ENCODE data around the gene JMJD1C.
"Not testable (repeated sequence)": the region's sequence is repeated elsewhere in the genome, so short reads cannot be mapped to it uniquely, and the experiment has no call there.

Gene JMJD1C

GRCh38 chr10:63346015-63346441, 119.7 kb downstream of the JMJD1C start:
- no peak for DNase-seq

GRCh38 chr10:63344269-63344668, 121.5 kb downstream of the JMJD1C start:
- no peak for DNase-seq

DNA sequence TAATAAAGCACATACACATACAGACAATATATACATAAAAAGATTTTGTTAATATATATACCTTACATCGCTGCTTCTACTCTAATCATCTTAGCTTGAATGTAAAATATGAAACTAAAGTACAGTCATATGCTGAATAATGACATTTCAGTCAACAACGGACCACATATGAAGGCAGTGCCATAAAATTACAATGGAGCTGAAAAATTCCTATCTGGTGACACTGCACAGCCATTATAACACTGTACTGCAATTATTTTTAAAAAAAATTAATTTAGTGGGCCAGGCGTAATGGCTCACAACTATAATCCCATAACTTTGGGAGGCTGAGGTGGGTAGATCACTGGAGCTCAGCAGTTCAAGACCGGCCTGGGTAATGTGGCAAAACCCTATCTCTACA, 122.3 kb downstream of the JMJD1C start:
- no peak for DNase-seq

DNA sequence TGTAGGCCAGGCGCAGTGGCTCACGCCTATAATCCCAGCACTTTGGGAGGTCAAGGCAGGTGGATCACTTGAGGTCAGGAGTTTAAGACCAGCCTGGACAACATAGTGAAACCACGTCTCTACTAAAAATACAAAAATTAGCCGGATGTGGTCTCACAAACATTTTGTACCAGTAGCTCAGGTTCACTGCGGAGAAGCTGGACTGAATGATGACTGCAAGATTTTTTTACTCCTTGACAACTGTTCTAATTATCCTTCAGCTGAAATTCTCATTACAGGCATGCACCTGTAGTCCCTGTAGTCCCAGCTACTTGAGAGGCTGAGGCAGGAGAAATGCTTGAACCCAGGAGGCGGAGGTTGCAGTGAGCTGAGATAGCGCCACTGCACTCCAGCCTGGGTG, 126.1 kb downstream of the JMJD1C start:
- DNase-seq = not testable (repeated sequence)

DNA sequence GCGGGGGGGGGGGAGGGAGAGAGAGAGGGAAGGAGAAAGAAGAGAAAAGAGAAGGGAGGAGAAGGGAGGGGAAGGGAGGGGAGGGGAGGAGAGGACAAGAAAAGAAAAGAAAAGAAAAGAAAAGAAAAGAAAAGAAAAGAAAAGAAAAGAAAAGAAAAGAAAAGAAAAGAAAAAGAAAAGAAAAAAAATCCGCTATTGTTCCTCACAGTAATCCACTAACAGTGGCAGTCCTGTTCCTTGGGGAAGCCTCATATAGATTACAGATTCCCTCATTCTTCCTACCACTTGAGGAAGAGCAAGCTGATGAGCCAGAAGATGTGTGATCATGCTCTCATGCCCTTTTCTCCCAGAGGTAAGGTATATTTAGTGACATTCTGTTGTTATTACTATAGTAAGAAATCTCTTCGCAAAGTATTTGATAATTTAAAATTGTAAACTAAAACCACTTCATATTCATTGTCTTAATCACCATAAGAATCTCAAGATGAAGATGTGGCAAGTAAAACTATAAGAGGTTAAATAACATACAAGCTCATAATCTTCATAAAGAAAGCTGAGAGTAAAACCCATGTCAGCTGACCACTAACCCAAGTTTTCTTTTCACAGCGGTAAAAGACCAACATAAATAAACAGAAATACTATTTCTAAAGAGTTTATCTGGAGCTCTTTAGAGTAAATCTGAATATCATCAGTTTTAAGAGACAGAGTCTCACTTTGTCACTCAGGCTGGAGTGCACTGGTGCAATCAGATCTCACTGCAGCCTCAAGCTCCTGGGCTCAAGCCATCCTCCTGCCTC, 128.1 kb downstream of the JMJD1C start:
- no peak for DNase-seq

DNA sequence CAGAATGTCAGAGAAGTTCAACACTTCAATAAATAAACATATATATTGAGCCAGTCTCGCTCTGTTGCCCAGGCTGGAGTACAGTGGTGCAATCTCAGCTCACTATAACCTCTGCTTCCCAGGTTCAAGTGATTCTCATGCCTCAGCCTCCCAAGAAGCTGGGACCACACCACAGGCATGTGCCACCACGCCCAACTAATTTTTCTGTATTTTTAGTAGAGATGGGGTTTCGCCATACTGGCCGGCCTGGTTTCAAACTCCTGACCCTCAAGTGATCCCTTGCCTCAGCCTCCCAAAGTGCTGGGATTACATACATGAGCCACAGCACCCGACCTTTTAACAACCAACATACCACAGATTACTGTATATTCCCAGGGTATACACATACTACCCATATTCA, 134.2 kb downstream of the JMJD1C start:
- no peak for DNase-seq

- no peak for DNase-seq
These were observed 141.3 kb downstream of the JMJD1C start for GRCh38 chr10:63324495-63324854.

- DNase-seq = no peak
These were observed 141.9 kb downstream of the JMJD1C start for GRCh38 chr10:63323701-63324494.

DNA sequence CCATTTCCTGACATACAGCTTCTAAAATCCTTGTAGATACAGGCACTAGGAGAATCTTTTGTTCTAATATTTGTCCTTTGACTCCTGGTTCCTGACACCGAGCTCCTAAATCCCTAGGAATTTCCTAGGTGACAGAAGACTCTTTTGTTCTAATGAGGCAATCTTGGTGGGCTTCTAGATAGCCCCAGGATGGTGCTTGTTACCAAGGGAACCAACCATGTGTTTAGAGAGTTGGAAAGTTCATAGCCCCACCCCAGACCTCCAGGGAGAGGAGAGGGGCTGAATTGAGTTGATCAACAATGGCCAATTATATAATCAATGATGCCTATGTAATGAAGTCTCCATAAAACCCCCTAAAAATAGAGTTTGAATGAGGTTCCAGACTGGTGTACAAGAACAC, 145.1 kb downstream of the JMJD1C start:
- no peak for DNase-seq

DNA sequence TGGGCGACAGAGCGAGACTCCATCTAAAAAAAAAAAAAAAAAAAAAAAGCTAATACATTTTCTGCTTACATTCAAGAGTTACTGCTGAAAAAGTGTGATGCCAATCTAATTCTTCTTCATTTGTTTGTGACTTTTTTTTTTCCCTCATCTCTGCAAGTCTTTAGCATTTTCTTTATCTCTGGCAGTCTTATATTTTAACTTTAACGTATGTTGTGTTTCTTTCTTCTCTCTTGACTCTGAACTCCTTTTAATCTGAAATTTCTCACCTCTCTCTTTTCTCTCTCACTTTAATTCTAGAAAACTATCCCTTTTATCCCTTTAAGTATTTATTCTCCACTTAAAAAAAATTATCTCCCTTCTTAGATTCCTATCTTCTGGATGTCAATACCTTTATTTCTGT, 146.5 kb downstream of the JMJD1C start:
- no peak for DNase-seq

DNA sequence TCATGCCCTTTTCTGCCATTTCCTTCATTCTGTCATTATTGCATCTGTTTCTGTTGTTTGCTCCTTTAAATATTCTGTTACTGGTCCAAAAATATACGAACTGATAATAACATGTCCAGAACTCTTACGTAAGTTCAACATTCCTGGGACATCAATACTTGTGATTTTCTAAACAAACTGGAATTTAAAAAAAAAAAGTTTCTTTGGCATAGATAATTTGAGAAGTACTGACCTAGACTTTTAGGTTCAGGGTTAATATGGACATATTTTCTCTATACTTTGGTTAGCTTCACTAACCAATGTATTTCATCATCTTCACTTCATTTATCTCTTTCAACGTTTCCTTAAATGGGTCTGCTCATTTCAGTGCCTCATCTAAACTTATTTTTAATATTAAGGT, 147.3 kb downstream of the JMJD1C start:
- DNase-seq = no peak

DNA sequence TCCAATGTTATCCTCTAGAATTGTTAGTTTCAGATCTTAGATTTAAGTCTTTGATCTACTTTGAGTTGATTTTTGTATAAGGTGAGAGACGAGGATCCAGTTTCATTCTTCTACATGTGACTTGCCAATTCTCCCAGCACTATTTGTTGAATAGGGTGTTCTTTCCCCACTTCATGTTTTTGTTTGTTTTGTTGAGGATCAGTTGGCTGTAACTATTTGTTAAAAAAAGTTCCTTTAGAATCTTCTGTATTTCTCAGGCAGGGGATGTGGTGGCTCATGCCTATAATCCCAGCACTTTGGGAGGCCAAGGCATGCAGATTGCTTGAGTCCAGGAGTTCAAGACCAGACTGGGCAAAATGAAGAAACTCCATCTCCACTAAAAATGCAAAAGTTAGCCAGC, 151.8 kb downstream of the JMJD1C start:
- no peak for DNase-seq

GRCh38 chr10:63313066-63313717, 152.6 kb downstream of the JMJD1C start:
- no peak for DNase-seq

DNA sequence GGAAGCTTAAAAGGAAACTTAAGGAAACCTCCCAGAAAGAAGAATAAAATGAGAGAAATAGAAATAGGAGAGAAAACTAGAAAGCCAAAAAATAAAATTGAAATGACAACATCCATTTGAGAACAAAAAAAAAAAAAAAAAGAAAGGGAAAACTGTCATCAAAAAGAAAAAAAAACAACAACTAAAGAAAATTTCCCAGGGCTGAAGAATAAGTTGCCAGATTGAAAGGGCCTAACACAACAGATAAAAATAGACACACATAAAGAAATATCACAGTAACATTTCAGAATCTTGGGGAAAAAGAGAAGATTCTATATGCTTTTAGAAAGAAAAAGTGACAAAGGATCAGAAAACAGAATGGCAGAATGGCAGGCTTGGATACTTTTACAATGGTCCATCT, 157.1 kb downstream of the JMJD1C start:
- DNase-seq = no peak

DNA sequence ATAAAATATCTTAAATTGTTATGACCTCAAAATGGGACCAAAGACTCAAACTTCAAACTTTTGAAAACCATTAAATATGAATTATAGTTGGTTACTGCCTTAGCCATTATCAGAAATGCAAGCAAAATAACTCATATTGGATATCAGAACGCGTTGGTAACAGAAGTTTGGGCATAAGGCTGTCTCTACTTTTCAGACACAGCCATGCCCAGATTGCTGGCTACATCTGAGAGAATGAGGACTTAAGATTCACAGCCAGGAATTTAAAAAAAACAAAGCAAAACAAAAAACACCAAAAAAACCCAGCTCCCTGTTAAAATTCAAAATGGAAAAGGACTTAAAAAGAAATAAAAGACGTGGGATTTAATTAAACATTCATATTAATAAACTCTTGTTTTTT, 161.6 kb downstream of the JMJD1C start:
- no peak for DNase-seq

DNA sequence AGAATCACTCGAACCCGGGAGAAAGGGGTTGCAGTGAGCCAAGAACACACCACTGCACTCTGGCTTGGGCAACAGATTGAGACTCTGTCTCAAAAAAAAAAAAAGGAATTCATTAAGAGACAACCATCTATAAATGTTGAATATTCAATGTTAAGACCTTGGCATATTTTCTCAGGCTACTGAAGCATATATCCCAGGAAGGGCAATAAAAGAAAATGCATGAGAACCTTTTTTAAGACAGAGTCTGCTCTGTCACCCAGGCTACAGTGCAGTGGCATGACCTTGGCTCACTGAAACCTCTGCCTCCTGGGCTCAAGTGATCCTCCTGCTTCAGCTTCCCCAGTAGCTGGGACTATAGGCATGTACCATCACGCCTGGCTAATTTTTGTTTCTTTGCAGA, 165.0 kb downstream of the JMJD1C start:
- DNase-seq = no peak

- no peak for DNase-seq
These were observed 167.8 kb downstream of the JMJD1C start for GRCh38 chr10:63297941-63298340.

- no peak for DNase-seq
These were observed 171.0 kb downstream of the JMJD1C start for GRCh38 chr10:63294781-63295180.

GRCh38 chr10:63292847-63293246, 172.9 kb downstream of the JMJD1C start:
- not testable (repeated sequence) for DNase-seq

- no peak for DNase-seq
These were observed 177.6 kb downstream of the JMJD1C start for GRCh38 chr10:63288170-63288569.

GRCh38 chr10:63286754-63287264, 179.0 kb downstream of the JMJD1C start:
- no peak for DNase-seq

DNA sequence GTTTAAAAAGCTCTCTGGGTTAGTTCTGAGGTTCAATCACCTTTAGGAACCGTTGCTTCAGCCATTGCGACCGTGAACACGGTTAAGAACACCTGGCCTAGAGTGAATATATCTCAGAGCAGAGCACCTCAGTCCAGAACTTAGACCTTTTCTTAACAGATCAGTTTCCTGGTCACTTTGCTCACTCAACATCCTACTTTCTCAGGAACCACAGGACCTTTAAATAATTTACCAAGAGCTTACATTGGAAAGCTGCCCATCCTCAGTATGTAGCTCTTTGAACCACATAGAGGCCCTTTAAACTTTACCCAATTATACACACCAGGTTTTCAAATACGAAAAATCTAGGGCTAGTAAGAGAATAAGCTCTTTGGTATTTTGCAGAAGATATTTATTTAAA, 179.4 kb downstream of the JMJD1C start:
- DNase-seq = no peak

- DNase-seq = not testable (repeated sequence)
These were observed 181.9 kb downstream of the JMJD1C start for GRCh38 chr10:63283901-63284300.

DNA sequence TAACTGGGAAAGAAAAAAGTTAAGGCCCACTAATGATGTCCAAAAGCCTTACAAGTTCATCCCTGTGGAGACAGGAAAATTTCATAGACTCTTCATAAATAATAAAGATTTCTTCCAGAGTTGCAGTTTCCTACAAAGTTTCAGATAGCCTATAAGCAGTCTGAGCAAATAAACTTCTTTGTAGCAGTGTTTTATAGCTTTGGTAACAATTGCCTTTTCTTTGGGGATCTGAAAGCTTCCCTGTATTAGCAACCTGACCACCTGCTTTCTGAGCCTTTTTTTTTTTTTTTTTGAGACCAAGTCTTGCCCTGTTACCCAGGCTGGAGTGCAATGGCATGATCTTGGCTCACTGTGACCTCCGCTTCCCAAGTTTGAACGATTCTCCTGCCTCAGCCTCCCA, 182.7 kb downstream of the JMJD1C start:
- no peak for DNase-seq
